Dermis blood vessel endothelial cell (primary cell): ENCODE results near the gene MED13L. TPM values are rescaled to one million over a fixed set of nuclear protein-coding genes. Genes with fewer than 3 reads are reported as not detected.

ENCODE experiments used
- DNase-seq: peaks from one replicate; pipeline ENCODE4 v3.0.0; 2010
- total RNA-seq: library from RNA; depleted of rRNA; stranded (reverse); fragments of >200 nt; gene quantifications from 2 replicates; pipeline ENCODE4 v1.2.3, GENCODE V29; 2014

MED13L gene
- total RNA-seq, 1 donor from 2014 or later: 115 TPM

GRCh38 chr12:115934046-115934445 lies 343.4 kb downstream of the MED13L start:
- no peak for DNase-seq

GRCh38 chr12:115932066-115932465 lies 345.4 kb downstream of the MED13L start:
- no peak for DNase-seq

GRCh38 chr12:115930336-115930735 lies 347.2 kb downstream of the MED13L start:
- no peak for DNase-seq

GRCh38 chr12:115926037-115926670 lies 351.3 kb downstream of the MED13L start:
- no peak for DNase-seq

- DNase-seq: no peak
These were observed 353.6 kb downstream of the MED13L start for GRCh38 chr12:115923851-115924250.

- DNase-seq: peak; percentile 33
These were observed 354.4 kb downstream of the MED13L start for GRCh38 chr12:115922952-115923564.

- no peak for DNase-seq
These were observed 356.9 kb downstream of the MED13L start for GRCh38 chr12:115920395-115921183.

- DNase-seq: no peak
These were observed 358.7 kb downstream of the MED13L start for GRCh38 chr12:115918763-115919162.

GRCh38 chr12:115916910-115917668 lies 360.4 kb downstream of the MED13L start:
- peak; percentile 57 for DNase-seq

- DNase-seq: no peak
These were observed 363.4 kb downstream of the MED13L start for GRCh38 chr12:115914122-115914521.

- DNase-seq: no peak
These were observed 365.1 kb downstream of the MED13L start for GRCh38 chr12:115912440-115912839.

GRCh38 chr12:115911360-115911759 lies 366.1 kb downstream of the MED13L start:
- DNase-seq: no peak

GRCh38 chr12:115910057-115910456 lies 367.4 kb downstream of the MED13L start:
- DNase-seq: no peak
